CD14-positive monocyte (primary cell): ENCODE measurements around the gene WHRN. TPM values are rescaled to one million over a fixed set of nuclear protein-coding genes. Genes with fewer than 3 reads are reported as not detected.

Experiments used
- DNase-seq, 3 donors: peaks; one replicate each; pipeline ENCODE4 v3.0.0-alpha.2; 2011 to 2022
- H2AFZ ChIP-seq: 2 replicates; pipeline ENCODE4 v1.6.0; 2012; ENCODE audit warnings: mild to moderate bottlenecking, low read depth, low read length, inconsistent platforms; ENCODE audit not compliant: insufficient read depth, poor library complexity, severe bottlenecking
- H3K27ac ChIP-seq, 2 donors: 1 replicate in 1 of 2; 2 replicates in 1 of 2; pipeline ENCODE4 v1.5.1; 2012 to 2013; ENCODE audit warnings: low read length in 2 of 2, control low read depth in 1 of 2, inconsistent platforms in 1 of 2, low read depth in 1 of 2, mild to moderate bottlenecking in 1 of 2
- H3K27me3 ChIP-seq, 2 donors: one replicate each; pipeline versions ENCODE4 v1.6.0 to v1.6.1; 2011 to 2013; ENCODE audit warnings: low read length in 2 of 2; ENCODE audit not compliant: control insufficient read depth in 2 of 2, insufficient read depth in 2 of 2
- H3K36me3 ChIP-seq, 2 donors: replicated peaks in 1 of 2; 1 replicate in 1 of 2; 2 replicates in 1 of 2; pipeline versions ENCODE4 v1.5.1 to v1.6.1; 2012 to 2013; ENCODE audit warnings: low read length in 2 of 2, control low read depth in 1 of 2, inconsistent platforms in 1 of 2, mild to moderate bottlenecking in 1 of 2; ENCODE audit not compliant: insufficient read depth in 2 of 2, control insufficient read depth in 1 of 2
- H3K4me1 ChIP-seq, 2 donors: 1 replicate in 1 of 2; 2 replicates in 1 of 2; pipeline versions ENCODE4 v1.5.1 to v1.6.1; 2012 to 2013; ENCODE audit warnings: low read length in 2 of 2, control low read depth in 1 of 2, inconsistent platforms in 1 of 2, mild to moderate bottlenecking in 1 of 2, moderate library complexity in 1 of 2; ENCODE audit not compliant: insufficient read depth in 2 of 2, control insufficient read depth in 1 of 2
- H3K4me2 ChIP-seq: replicated peaks from 2 replicates; pipeline ENCODE3; 2012; ENCODE audit warnings: low read length, moderate library complexity, mild to moderate bottlenecking; ENCODE audit not compliant: poor library complexity, severe bottlenecking; ENCODE audit errors: extremely low read depth
- H3K4me3 ChIP-seq, 3 experiments: fragments of 200-600 bp in 1 of 3; sonication (generic) in 1 of 3; replicated peaks in 1 of 3; 1 replicate in 2 of 3; 2 replicates in 1 of 3; pipeline ENCODE4 v1.5.1; 2011 to 2013; ENCODE audit warnings: low read length in 3 of 3, mild to moderate bottlenecking in 3 of 3, control low read depth in 2 of 3, low read depth in 2 of 3, inconsistent platforms in 1 of 3, moderate library complexity in 1 of 3
- H3K79me2 ChIP-seq: 2 replicates; pipeline ENCODE4 v1.6.0; 2012; ENCODE audit warnings: mild to moderate bottlenecking, control low read depth, inconsistent platforms, low read length, moderate library complexity; ENCODE audit not compliant: insufficient read depth
- H3K9ac ChIP-seq: 2 replicates; pipeline ENCODE4 v1.6.0; 2017; ENCODE audit warnings: low read length, mild to moderate bottlenecking; ENCODE audit not compliant: insufficient read depth, poor library complexity, severe bottlenecking
- H3K9me3 ChIP-seq, 2 donors: replicated peaks in 1 of 2; 1 replicate in 1 of 2; 2 replicates in 1 of 2; pipeline versions ENCODE4 v1.5.1 to v1.6.1; 2012 to 2013; ENCODE audit warnings: low read length in 2 of 2, control low read depth in 1 of 2; ENCODE audit not compliant: control insufficient read depth in 1 of 2, insufficient read depth in 1 of 2
- H4K20me1 ChIP-seq: 2 replicates; pipeline ENCODE4 v1.6.0; 2012; ENCODE audit warnings: mild to moderate bottlenecking, low read length, control low read depth, moderate library complexity; ENCODE audit not compliant: insufficient read depth
- H3K27ac Mint-ChIP-seq, 7 donors: one replicate each; pipeline ENCODE4 v1.8.0; 2020; ENCODE audit warnings: mild to moderate bottlenecking in 7 of 7, mixed read lengths in 7 of 7, moderate library complexity in 6 of 7, inconsistent platforms in 2 of 7
- H3K27me3 Mint-ChIP-seq, 3 donors: one replicate each; pipeline ENCODE4 v1.8.0; 2021 to 2022; ENCODE audit warnings: low read depth in 3 of 3, mild to moderate bottlenecking in 3 of 3, mixed read lengths in 3 of 3, moderate library complexity in 3 of 3, inconsistent platforms in 1 of 3
- H3K36me3 Mint-ChIP-seq, 2 donors: one replicate each; pipeline ENCODE4 v1.8.0; 2020; ENCODE audit warnings: mixed read lengths in 2 of 2, inconsistent platforms in 1 of 2, mild to moderate bottlenecking in 1 of 2
- H3K4me1 Mint-ChIP-seq: one replicate; pipeline ENCODE4 v1.8.0; 2020; ENCODE audit warnings: mild to moderate bottlenecking, mixed read lengths
- H3K4me3 Mint-ChIP-seq, 2 donors: one replicate each; pipeline ENCODE4 v1.8.0; 2020; ENCODE audit warnings: mild to moderate bottlenecking in 2 of 2, mixed read lengths in 2 of 2, moderate library complexity in 1 of 2
- H3K9me3 Mint-ChIP-seq, 7 donors: one replicate each; pipeline ENCODE4 v1.8.0; 2020 to 2022; ENCODE audit warnings: mixed read lengths in 7 of 7, mild to moderate bottlenecking in 6 of 7, moderate library complexity in 6 of 7, inconsistent platforms in 2 of 7
- CTCF ChIP-seq: fragments of 200-600 bp; IDR thresholded peaks from one replicate; pipeline ENCODE4 v1.8.0; 2022; ENCODE audit warnings: antibody characterized with exemption, mild to moderate bottlenecking
- WGBS: methylation state at CpG from one replicate; pipeline ENCODE4 v1.1.5; 2013; ENCODE audit warnings: missing lambda C conversion rate; ENCODE audit not compliant: insufficient coverage; 5-methylcytosine and 5-hydroxymethylcytosine counted together
- intact Hi-C, 2 donors: fragments of 100-400 bp; cut with micrococcal nuclease; formaldehyde crosslinking; loops; one replicate each; pipeline versions ENCODE4 v1.15.0 to v1.15.1; 2023
- polyA plus RNA-seq, 3 donors: library from polyadenylated mRNA; depleted of rRNA in 1 of 3; unstranded in 2 of 3; stranded (reverse) in 1 of 3; fragments of 300-500 nt in 2 of 3; fragments of >200 nt in 1 of 3; fragmentation: Illumina TruSeq in 2 of 3; gene quantifications; 1 replicate in 2 of 3; 2 replicates in 1 of 3; pipeline ENCODE4 v1.2.3, GENCODE V29; 2012 to 2021

The WHRN gene
- polyA plus RNA-seq, 3 donors, result 0.13 to 0.59 (median 0.30) TPM

GRCh38 chr9:114521846-114522245 is 16.6 kb upstream of the WHRN start:
- peaks cover 4% of the 10 kb centered on the region for H3K4me1 Mint-ChIP-seq
- TF ChIP-seq CTCF, result no peak

GRCh38 chr9:114518599-114519022 is 13.3 kb upstream of the WHRN start:
- Mint-ChIP-seq H3K36me3 (no peaks in the 10 kb centered on the region), H3K4me1 (peaks cover 9% of the 10 kb centered on the region), H3K27me3 (peaks cover 1 to 5% (median 5%) of the 10 kb centered on the region in 3 donors), H3K4me3 (peak overlapping the region in 1 of 2 donors; percentile 59), H3K27ac (peak overlapping the region in 2 of 7 donors; percentile 10 to 54), H3K9me3 (peaks cover 0 to 2% (median 0%) of the 10 kb centered on the region in 7 donors)
- Histone ChIP-seq H4K20me1 (no peaks in the 10 kb centered on the region), H3K27ac (no peak overlapping the region), H3K4me2 (no peak overlapping the region), H3K79me2 (no peaks in the 10 kb centered on the region), H3K4me1 (peaks cover 2 to 4% of the 10 kb centered on the region in 2 donors), H3K9me3 (no peaks in the 10 kb centered on the region), H3K9ac (no peak overlapping the region), H2AFZ (peak overlapping the region; percentile 32), H3K4me3 (no peak overlapping the region), H3K36me3 (no peaks in the 10 kb centered on the region), H3K27me3 (no peaks in the 10 kb centered on the region)
- WGBS, result 60% methylated on average over 1 of the region's 4 CpGs
- no peak for TF ChIP-seq CTCF
- DNase-seq, result no peak
- intact Hi-C loops, result no loop called here

More at GRCh38 chr9:114521846-114522245, 16.6 kb upstream of the WHRN start:
- H3K4me1 ChIP-seq, result no peaks in the 10 kb centered on the region
- H3K9ac ChIP-seq, result no peak overlapping the region
- DNase-seq, result no peak
- no peaks in the 10 kb centered on the region for H3K79me2 ChIP-seq
- H3K36me3 ChIP-seq, result no peaks in the 10 kb centered on the region
- no peaks in the 10 kb centered on the region for H3K9me3 ChIP-seq
- Mint-ChIP-seq H3K27me3 (peaks cover 6 to 8% (median 7%) of the 10 kb centered on the region in 3 donors), H3K36me3 (no peaks in the 10 kb centered on the region), H3K27ac (no peak overlapping the region), H3K9me3 (peaks cover 0 to 2% (median 0%) of the 10 kb centered on the region in 7 donors), H3K4me3 (no peak overlapping the region)
- H3K27ac ChIP-seq, result no peak overlapping the region
- H4K20me1 ChIP-seq, result no peaks in the 10 kb centered on the region
- H3K4me3 ChIP-seq, result no peak overlapping the region
- intact Hi-C loops, result no loop called here
- no peaks in the 10 kb centered on the region for H3K27me3 ChIP-seq
- H2AFZ ChIP-seq, result no peak overlapping the region
- no peak overlapping the region for H3K4me2 ChIP-seq
